Activated naive CD4-positive, alpha-beta T cell treated with anti-CD3 and anti-CD28 coated beads, Interleukin-2, amount 50 U/mL, for 16 hours (primary cell): ENCODE data around the gene FBXW11.
"Not testable (repeated sequence)": the region's sequence is repeated elsewhere in the genome, so short reads cannot be mapped to it uniquely, and the experiment has no call there.

Experiments used
- DNase-seq: peaks from one replicate; pipeline ENCODE4 v3.0.0-alpha.2; 2020

The FBXW11 gene

DNA sequence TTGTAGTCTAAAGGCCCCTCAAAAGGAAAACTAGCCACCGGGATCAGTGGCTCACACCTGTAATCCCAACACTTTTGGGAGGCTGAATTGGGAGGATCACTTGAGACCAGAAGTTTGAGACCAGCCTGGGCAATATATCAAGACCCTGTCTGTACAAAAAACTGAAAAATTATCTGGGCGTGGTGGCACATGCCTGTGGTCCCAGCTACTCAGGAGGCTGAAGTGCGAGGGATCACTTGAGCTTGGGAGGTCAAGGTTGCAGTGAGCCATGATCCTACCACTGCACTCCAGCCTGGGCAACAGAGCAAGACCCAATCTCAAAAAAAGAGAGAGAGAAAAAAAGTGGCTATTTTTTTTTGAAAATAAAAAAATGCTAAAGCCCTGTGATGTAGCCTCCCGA, 55.2 kb downstream of the FBXW11 start:
- no peak for DNase-seq

DNA sequence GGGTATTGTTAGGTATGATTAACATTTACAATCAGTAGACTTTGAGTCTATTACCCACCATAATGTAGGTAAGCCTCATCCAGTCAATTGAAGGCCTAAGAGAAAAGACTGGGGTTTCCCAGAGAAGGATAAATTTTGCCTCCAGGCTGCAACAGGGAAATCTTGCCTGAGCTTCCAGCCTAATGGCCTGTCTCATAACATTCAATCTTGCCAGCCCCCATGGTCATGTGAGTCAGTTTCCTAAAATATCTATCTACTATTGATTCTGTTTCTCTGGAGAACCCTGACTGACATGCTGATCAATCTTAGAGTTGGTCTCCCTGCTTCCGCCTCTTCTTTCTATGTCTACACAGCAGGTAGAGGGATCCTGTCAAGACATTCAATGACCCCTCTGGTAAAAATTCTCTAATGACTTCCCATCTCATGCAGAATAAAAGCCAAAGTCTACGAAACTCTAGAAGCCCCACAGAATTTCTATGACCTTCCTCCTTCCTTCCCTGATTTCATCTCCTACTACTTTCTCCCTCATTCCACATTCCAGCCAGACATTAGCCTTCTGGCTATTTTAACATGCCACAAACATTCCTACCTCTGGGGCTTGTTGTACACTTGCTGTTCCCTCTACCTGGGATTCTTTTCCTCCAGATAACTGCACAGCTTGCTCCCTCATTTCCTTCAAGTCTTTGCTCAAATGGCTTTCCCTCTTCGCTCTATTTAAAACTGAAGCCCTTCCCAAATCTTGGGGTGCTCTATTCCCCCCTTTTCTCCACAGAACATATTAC, 60.2 kb downstream of the FBXW11 start:
- no peak for DNase-seq

DNA sequence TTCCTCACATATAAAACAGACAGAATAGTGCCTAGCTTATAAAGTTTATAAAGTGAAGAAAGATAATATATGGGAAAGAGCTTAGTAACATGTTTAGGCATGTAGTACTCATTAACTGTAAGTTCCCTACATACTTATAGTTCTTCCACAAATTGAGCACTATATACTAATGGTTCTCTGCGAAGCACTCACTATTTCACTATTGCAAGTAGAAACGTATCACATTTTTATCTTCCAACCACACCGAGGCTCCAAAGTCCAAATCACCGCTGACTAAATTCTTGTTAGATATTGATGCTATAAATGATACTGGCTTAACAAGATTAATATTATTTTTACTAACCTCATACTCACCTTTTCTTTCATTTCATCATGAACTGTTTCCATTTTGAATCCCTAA, 61.0 kb downstream of the FBXW11 start:
- no peak for DNase-seq

DNA sequence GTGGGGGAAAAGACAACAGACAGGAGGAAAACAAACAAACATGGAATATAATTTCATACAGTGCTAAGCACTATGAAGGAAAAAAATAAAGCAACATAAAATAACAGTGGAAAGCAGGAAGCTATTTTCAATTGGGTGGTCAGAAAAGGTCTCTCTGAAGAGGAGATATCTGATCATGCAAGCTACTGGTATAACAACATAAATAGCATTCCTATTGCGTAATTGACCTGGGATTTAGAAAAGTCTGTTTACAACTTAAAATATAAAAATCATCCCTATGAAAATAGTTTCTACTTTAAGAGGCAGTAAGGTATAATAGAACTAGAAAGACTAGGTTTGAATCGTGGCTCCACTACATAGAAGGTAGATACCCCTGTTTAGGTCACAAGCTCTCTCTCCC, 61.4 kb downstream of the FBXW11 start:
- DNase-seq = no peak

DNA sequence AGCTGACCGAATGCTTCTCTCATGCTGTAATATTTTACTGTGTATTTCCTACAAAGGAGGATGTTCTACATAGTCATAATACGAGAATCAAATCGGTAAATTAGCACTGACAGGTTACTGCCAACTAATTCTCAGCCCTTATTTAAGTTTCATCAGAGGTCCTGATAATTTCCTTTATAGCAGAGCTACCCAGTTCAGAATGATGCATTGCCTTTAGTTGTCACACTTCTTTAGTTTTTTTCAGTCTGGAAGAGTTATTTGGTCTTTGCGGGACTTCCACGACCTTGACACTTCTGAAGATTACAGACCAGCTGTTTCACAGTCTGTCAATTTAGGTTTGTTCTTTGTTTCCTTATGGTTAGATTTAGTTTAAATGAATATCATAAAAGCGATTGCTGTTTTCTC, 64.3 kb downstream of the FBXW11 start:
- not testable (repeated sequence) for DNase-seq

DNA sequence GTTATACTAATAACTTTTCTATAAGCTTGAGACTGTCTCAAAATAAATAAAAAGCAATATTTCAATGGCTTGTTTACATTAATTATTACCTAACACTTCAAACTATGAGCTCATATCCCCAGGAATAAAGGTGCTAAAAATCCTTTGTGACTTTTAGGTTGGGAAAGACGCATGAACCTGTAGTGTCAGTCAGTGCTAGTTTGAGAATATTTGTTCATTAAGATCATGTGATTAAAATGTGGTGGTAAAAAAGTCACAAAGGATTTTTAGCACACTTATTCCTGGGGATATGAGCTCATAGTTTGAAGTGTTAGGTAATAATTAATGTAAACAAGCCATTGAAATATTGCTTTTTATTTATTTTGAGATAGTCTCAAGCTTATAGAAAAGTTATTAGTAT, 64.8 kb downstream of the FBXW11 start:
- DNase-seq = not testable (repeated sequence)

DNA sequence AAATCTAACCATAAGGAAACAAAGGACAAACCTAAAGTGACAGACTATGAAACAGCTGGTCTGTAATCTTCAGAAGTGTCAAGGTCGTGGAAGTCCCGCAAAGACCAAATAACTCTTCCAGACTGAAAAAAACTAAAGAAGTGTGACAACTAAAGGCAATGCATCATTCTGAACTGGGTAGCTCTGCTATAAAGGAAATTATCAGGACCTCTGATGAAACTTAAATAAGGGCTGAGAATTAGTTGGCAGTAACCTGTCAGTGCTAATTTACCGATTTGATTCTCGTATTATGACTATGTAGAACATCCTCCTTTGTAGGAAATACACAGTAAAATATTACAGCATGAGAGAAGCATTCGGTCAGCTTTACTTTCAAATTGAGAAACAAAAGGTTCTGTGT, 65.2 kb downstream of the FBXW11 start:
- DNase-seq = not testable (repeated sequence)

DNA sequence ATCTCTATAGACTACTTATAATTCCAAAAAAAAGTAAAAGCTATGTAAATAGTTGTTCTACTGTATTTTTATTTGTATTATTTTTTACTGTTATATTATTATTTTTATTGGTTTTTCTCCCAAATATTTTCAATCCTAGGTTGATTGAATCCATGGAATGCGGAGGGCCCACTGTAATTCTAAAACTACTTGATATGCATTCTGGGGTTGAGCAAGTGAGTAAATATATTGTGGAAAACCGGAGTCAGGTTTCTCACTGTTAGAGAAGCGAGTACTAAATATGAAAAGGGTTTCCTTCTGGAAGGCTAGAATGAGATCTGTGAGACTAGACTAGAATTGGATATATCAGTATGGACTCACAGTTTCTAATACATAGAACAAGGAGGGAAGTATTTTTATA, 66.5 kb downstream of the FBXW11 start:
- no peak for DNase-seq

DNA sequence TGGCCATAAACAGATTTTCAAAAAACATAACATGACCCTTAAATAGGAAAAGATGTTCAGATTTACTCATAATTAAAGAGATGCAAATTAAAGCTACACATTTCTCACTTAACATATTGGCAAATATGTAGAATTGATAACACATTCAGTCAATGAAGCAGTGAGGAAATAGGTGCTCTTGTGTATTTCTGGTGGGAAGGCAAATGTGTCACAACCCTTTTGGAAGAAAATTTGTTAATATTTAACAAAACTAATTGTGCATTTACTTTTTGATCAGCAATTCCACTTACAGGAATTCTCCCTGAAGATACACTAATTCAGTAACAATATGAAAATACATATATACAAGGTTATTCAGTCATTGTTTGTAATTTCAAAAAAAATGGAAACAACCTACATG, 68.1 kb downstream of the FBXW11 start:
- DNase-seq = no peak

DNA sequence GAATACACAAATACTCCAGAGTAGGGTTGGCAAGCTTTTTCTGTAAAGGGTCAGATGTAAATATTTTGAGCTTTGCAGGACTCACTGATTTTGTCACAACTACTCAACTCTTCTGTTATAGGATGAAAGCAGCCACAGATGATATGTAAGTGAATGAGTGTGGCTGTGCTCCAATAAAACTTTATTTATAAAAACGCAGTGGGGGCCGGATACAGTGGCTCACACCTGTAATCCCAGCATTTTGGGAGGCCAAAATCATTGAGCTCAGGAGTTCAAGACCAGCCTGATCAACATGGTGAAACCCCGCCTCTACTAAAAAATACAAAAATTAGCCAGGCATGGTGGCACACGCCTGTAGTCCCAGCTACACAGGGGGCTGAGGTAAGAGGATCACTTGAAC, 69.1 kb downstream of the FBXW11 start:
- DNase-seq = no peak

DNA sequence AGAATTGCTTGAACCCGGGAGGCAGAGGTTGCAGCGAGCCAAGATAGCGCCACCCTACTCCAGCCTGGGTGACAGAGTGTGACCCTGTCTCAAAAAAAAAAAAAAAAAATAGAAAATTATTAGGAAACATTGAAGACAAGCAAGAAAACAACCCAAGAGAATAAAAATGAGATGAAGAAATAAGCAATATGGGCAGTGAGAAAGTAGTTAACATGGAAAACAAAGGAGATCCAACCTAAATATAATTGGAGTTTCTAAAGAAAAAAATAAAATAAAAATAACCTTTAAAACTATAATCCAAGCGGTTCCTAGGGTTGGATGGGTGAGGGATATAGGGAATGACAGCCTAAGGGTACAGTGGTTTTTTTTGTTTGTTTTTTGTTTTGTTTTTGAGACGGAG, 71.9 kb downstream of the FBXW11 start:
- no peak for DNase-seq

DNA sequence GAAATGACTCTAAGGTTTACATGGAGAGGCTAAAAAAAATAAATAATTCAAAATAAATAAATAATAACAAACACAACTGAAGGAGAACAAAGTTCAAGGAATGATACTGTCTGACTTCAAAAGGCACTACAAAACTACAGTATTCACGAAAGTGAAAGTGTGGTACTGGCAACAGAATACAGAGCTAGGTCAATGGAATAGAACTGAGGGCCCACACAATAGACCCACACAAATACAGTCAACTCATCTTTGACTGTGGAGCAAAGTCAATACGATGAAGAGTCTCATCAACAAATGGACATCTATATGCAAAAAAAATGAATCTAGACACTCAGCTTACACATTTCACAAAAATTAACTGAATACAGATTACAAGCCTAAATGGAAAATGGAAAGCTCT, 75.3 kb downstream of the FBXW11 start:
- DNase-seq = no peak

DNA sequence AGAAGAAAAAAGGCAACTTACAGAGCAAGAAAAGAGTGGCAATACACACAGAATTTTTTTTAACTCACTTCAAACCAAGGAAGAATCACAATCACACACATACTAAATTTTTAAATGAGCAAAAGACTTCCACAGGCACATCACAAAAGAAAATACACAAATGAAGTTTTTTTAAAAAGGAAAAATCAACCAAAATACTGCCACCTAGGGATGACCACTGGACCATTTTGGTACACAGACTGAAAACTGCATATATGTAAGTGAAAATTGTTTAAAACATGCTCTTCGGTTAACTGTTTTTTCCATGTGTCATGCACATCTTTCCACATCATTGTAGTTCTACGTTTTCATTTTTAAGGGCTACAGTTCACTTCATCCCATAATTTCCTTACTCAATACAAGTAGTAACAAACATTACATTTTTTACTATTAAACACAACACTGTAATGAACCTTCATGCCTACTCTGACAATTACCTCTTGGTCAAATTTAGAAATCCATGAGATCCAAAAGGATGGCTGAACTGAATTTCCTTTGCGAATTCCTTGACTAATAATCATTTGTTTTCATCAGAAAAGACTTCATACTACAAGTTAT, 79.0 kb downstream of the FBXW11 start:
- no peak for DNase-seq

DNA sequence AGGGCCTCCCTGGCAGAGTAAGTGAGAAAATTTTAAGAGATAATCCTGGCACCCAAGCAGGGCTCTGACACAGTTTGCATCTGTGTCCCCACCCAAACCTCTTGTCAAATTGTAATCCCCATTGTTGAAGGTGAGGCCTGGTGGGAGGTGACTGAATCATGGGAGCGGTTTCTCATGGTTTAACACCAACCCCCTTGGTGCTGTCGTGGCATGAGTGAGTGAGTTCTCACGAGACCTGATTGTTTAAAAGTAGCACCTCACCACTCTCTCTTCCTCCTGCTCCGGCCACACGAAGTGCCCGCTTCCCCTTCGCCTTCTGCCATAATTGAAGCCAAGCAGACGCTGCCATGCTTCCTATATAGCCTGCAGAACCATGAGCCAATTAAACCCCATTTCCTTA, 80.1 kb downstream of the FBXW11 start:
- no peak for DNase-seq

DNA sequence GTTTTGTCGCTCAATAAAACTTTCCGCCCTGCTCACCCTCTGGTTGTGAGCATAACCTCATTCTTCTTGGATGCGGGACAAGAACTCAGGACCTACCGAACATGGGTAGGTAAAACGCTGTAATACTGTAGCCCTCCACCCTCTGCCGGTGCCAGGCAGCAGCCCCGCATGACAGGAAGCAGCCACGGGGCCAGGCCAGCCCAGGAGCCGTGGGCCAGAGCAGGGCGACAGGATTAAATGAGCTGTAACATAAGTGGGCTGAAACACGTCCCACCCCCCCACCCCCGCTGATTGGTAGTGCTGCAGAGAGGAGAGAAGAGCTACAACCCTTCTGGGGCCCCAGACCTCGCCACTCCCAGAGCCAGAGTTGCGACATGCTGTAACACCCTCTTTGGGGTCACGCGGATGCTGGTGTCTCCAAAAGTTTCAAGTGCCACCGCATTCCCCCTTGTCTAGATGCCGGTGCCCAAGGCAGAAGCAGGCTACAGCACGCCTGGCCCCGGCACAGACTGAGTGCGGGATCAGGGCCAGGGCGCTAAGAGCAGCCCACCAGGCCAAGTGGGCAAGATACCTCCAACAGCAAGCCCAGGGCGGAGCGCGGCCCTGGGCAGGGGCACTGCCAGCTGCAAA, 81.8 kb downstream of the FBXW11 start:
- no peak for DNase-seq

DNA sequence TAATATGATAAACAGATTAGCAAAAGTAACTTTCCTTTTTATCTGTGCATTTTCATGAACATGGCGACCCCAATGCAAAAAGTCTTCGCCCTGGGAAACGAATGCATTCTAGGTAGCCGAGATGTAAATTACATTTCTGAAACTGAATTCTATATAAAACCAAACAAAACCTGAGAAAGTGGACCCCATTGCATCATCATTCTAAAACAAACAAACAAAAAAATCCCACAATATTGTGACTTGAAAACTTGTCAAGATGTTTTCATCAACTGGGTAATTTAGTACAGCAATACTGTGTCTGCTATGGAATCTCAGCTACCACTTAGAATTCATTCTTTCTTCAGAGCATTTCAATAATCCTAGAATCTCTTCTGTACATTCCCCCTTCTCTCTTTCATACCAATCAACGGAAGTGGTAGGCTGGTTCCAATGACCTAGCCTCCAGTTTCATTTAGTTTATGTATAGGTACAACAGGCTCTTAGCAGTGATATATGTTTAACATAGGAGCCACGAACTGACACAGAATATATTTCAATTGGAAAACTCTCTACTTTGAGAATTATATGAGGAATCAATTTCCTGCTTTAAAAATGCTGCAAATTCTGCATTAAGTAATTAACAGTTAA, 85.6 kb downstream of the FBXW11 start:
- DNase-seq = no peak

DNA sequence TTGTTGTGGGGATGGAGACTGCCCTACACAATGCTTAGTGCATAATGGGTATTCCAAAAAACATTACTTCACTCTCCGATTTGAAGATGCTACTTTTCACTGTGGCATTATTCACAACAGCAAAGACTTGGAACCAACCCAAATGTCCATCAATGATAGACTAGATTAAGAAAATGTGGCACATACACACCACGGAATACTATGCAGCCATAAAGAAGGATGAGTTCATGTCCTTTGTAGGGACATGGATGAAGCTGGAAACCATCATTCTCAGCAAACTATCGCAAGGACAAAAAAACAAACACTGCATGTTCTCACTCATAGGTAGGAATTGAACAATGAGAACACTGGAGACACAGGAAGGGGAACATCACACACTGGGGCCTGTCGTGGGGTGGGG, 90.7 kb downstream of the FBXW11 start:
- not testable (repeated sequence) for DNase-seq

DNA sequence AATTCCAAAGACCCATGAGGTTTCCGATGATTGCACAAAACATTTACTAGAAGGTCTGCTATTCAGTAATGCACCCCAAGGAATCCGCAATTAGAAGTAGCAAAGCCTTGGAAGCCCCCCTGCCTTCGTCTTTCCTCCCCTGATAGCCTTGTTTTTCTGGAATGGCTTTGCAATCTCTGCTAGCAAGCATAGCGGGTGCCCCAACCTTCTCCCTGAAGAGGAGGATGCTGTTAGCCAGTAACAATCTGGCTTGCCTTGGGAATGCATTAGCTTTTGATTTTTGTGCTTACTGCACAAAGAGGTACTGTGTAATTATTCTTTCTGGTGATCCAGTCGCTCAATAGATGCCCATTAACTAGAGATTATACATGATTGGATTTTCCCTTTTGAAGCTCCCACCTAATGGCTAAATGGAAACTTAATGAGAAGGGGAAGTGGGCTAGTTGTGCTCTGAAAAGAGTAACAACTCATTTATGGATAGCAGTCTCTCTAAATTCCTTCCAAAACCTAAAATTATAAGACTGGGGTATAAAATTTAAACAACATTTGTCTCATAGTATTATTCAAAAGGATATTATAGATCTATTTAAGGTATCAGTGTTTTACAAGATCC, 91.6 kb downstream of the FBXW11 start:
- DNase-seq = no peak

DNA sequence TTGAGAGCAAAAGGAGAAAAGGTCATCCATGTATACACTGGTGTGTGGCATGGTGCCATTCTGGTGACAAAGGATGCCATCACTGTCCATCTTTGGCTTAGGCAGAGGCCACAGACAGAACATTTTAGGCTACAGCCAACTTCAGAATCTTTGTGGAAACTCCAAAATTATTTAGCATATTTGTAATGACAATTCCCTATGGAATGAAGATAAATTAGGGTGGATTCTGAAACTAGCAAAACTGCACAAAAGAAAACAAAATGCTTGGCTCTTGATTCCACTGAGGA, 92.5 kb downstream of the FBXW11 start:
- no peak for DNase-seq

DNA sequence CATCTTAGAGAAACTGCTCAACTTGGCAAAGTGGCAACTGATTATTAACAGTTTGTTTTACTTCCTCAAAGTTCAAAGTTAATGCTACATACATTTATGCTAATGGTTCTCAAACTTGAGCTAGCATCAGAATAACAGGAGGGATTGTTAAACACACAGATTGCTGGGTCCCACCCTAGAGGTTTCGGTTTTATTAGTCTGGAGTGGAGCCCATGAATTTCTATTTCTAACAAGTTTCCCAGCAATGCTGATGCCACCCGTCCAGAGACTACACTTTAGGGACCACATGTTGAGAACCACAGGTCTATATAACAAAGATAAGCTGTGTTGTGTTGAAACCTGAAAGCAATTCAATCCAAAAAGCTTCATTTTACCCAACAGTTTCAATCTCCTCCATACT, 95.3 kb downstream of the FBXW11 start:
- DNase-seq = no peak

DNA sequence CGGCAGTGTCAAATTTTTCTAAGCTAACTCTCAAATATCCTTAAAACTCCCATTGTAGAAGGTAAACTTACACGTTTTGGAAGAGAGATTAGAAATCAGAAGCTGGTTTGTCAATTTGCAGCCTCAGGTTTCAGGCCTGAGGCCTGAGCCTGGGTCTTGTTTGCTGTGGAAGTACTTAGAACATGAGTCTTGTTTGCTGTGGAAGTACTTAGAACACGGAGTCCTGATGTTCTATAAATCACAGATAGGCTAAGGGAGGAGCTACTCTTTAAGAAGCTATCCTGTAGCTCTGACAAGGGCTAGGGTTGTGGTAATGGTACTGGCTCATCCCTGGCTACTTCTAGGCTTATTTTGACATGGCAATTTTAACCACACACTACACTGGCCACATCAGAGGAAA, 97.8 kb downstream of the FBXW11 start:
- no peak for DNase-seq

DNA sequence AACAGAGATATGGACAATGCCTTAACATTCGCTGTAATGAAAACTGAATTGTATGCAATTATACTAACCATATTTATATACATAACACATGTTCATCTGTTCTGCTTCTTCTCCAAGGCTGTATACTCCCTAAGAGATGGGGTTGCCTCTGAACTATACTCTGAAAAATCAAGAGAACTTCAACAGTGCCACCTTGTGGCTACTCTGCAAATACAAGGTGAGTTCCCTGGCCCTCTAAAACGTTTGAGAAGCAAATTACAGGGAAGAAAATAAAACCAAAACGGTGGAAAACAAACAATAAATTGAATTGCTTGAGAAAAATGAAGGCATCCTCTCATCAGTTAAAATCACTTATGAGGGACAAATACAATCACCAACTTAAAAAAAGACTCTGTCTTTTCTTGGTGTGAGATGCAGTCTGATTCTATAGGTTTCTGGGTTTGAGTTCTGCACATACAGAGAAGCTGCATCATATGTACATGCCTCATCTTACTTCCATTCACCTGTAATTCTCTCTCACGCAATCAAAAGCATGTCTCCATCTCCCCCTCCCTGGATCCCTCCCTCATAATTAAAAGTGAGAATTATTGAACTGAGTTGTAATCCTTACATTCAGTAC, 98.6 kb downstream of the FBXW11 start:
- peak; percentile 45 for DNase-seq
